HG03432 (cell line): ENCODE results near the gene SLMAP.
"Not testable (repeated sequence)": the region's sequence is repeated elsewhere in the genome, so short reads cannot be mapped to it uniquely, and the experiment has no call there.

Experiments used
- ATAC-seq: cut with Tn5 transposase; IDR thresholded peaks from one replicate; pipeline ENCODE4 v1.9.1; 2021; ENCODE audit warnings: mild to moderate bottlenecking, moderate library complexity; ENCODE audit not compliant: unreplicated experiment

The SLMAP gene

GRCh38 chr3:57825116-57825515 lies 69.0 kb downstream of the SLMAP start:
- ATAC-seq = no peak

GRCh38 chr3:57826245-57826951 lies 70.3 kb downstream of the SLMAP start:
- no peak for ATAC-seq

GRCh38 chr3:57826952-57827723 lies 71.0 kb downstream of the SLMAP start:
- ATAC-seq = no peak

- no peak for ATAC-seq
Measured at GRCh38 chr3:57827757-57828156, 71.6 kb downstream of the SLMAP start.

- no peak for ATAC-seq
Measured at GRCh38 chr3:57832486-57832885, 76.4 kb downstream of the SLMAP start.

- ATAC-seq = no peak
Measured at GRCh38 chr3:57832900-57833313, 76.8 kb downstream of the SLMAP start.

GRCh38 chr3:57833763-57834162 lies 77.7 kb downstream of the SLMAP start:
- ATAC-seq = no peak

GRCh38 chr3:57837686-57838085 lies 81.6 kb downstream of the SLMAP start:
- ATAC-seq = no peak

- ATAC-seq = no peak
Measured at GRCh38 chr3:57838627-57839026, 82.5 kb downstream of the SLMAP start.

GRCh38 chr3:57840473-57840872 lies 84.4 kb downstream of the SLMAP start:
- no peak for ATAC-seq

- no peak for ATAC-seq
Measured at GRCh38 chr3:57841818-57842217, 85.7 kb downstream of the SLMAP start.

- ATAC-seq = no peak
Measured at GRCh38 chr3:57848177-57848738, 92.1 kb downstream of the SLMAP start.

- no peak for ATAC-seq
Measured at GRCh38 chr3:57851304-57851703, 95.2 kb downstream of the SLMAP start.

- ATAC-seq = no peak
Measured at GRCh38 chr3:57852896-57853295, 96.8 kb downstream of the SLMAP start.

- no peak for ATAC-seq
Measured at GRCh38 chr3:57855281-57855680, 99.2 kb downstream of the SLMAP start.

GRCh38 chr3:57855943-57856342 lies 99.8 kb downstream of the SLMAP start:
- ATAC-seq = no peak

GRCh38 chr3:57856675-57857074 lies 100.6 kb downstream of the SLMAP start:
- no peak for ATAC-seq

GRCh38 chr3:57862894-57863293 lies 106.8 kb downstream of the SLMAP start:
- no peak for ATAC-seq

- ATAC-seq = no peak
Measured at GRCh38 chr3:57863380-57863779, 107.3 kb downstream of the SLMAP start.

GRCh38 chr3:57864853-57865252 lies 108.7 kb downstream of the SLMAP start:
- no peak for ATAC-seq

GRCh38 chr3:57869110-57869509 lies 113.0 kb downstream of the SLMAP start:
- ATAC-seq = not testable (repeated sequence)

GRCh38 chr3:57872606-57873005 lies 116.5 kb downstream of the SLMAP start:
- ATAC-seq = no peak
